NCI-H128 (cell line): ENCODE measurements around the gene MSRB1.

Source experiments
- DNase-seq: peaks from one replicate; lab custom pipeline; 2025; ENCODE audit not compliant: unreplicated experiment; lab: John Stamatoyannopoulos, UW

MSRB1 gene

GRCh38 chr16:1918351-1919326 lies 24.4 kb downstream of the MSRB1 start, which contains the start of gene HS3ST6:
TSS of gene HS3ST6 (minus strand) at chr16:1918415. CDS start at chr16:1918323, 92 bp downstream.
- DNase-seq = no peak

GRCh38 chr16:1917665-1918350 lies 25.2 kb downstream of the MSRB1 start:
- DNase-seq = no peak

GRCh38 chr16:1917056-1917664 lies 25.8 kb downstream of the MSRB1 start:
- DNase-seq = no peak

GRCh38 chr16:1916640-1916990 lies 26.4 kb downstream of the MSRB1 start:
- no peak for DNase-seq

GRCh38 chr16:1915732-1916639 lies 27.0 kb downstream of the MSRB1 start:
- no peak for DNase-seq

GRCh38 chr16:1914988-1915387 lies 28.0 kb downstream of the MSRB1 start:
- DNase-seq = no peak

- no peak for DNase-seq
Measured at GRCh38 chr16:1914084-1914608, 28.9 kb downstream of the MSRB1 start.

GRCh38 chr16:1913327-1914083 lies 29.5 kb downstream of the MSRB1 start:
- DNase-seq = no peak

GRCh38 chr16:1912215-1912543 lies 30.8 kb downstream of the MSRB1 start:
- DNase-seq = no peak

GRCh38 chr16:1911467-1912214 lies 31.4 kb downstream of the MSRB1 start:
- DNase-seq = no peak

GRCh38 chr16:1909561-1910231 lies 33.3 kb downstream of the MSRB1 start:
- DNase-seq = no peak

- DNase-seq = no peak
Measured at GRCh38 chr16:1908983-1909382, 34.0 kb downstream of the MSRB1 start.

- no peak for DNase-seq
Measured at GRCh38 chr16:1908184-1908583, 34.8 kb downstream of the MSRB1 start.

GRCh38 chr16:1907226-1907860 lies 35.7 kb downstream of the MSRB1 start:
- no peak for DNase-seq

- DNase-seq = no peak
Measured at GRCh38 chr16:1906846-1907165, 36.2 kb downstream of the MSRB1 start.

GRCh38 chr16:1906055-1906845 lies 36.7 kb downstream of the MSRB1 start:
- DNase-seq = no peak
